ENCODE results near the gene LRRC63. TPM values are rescaled to one million over a fixed set of nuclear protein-coding genes. Genes with fewer than 3 reads are reported as not detected.

LRRC63 gene
- total and polyA plus RNA-seq, 2 of the 4 experiments (the other 2 are of a cell fraction), result not detected

DNA sequence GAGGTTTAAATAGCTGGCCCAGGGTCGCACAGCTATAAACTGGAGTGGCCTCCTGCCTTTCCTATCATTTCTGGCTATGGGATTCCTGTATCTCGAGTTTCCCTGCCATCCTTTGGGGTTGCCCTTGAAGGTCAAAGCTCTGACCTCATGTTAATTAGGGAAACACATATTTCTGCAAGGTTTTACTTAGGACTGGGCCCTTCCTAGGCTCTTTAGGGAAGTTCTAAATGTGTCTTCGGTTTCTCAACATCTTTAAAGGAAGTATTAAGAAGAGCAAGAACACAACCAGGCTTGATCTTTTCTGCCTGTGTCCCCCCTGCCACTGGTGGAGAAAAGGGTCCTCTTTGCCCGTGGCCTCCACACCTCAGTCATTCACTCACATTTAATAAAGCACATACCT, 40.5 kb upstream of the LRRC63 start:
- H2BK15ac ChIP-seq (ENCODE audit: low read depth, low read length), result no peak overlapping the region
- intact Hi-C loops (cut with micrococcal nuclease) (no loop called here), in situ Hi-C loops (cut with MboI; ENCODE audit: low sequenced_read_pairs) (no loop called here), dilution Hi-C loops (cut with HindIII; ENCODE audit: low sequenced_read_pairs, unreplicated experiment) (no loop called here)
- no peak overlapping the region for H2AK9ac ChIP-seq (replicated peaks; ENCODE audit: low read depth, low read length, poor library complexity)
- no peak overlapping the region for H2AFZ ChIP-seq (replicated peaks; ENCODE audit: low read length, poor library complexity)
- no peak overlapping the region for H3K4me3 ChIP-seq (ENCODE audit: insufficient read depth, low read depth, low read length)
- H3K36me3 ChIP-seq (ENCODE audit: control insufficient read depth, insufficient read depth, low read length), result no peaks in the 10 kb centered on the region
- no peak overlapping the region for H3K4ac ChIP-seq (ENCODE audit: low read depth, low read length)
- H3K9me3 ChIP-seq (ENCODE audit: control insufficient read depth, insufficient read depth, low read length), result no peaks in the 10 kb centered on the region
- POLR2A ChIA-PET (ENCODE audit: unreplicated experiment), result no interaction called here
- no peaks in the 10 kb centered on the region for H3K4me1 ChIP-seq (ENCODE audit: control insufficient read depth, insufficient read depth, low read length)
- H3K27me3 ChIP-seq (ENCODE audit: control insufficient read depth, insufficient read depth, low read length), result peaks cover 2% of the 10 kb centered on the region
- H3K14ac ChIP-seq (replicated peaks; ENCODE audit: low read depth, low read length), result no peak overlapping the region
- H3K9me1 ChIP-seq (ENCODE audit: insufficient read depth, low read length), result no peaks in the 10 kb centered on the region
- H2BK5ac ChIP-seq (ENCODE audit: low read depth, low read length, poor library complexity, severe bottlenecking), result no peak overlapping the region
- CTCF ChIA-PET, result interaction anchor here (0.9 kb wide), 1 partner anchor 11 kb away, joined by 3 read pairs; no protein-coding TSS in a partner anchor
- no peak overlapping the region for H2BK20ac ChIP-seq (ENCODE audit: low read depth, low read length)
- no peaks in the 10 kb centered on the region for H4K20me1 ChIP-seq (ENCODE audit: insufficient read depth, low read length)
- H3K79me1 ChIP-seq (ENCODE audit: low read depth in 1 of 2, low read length in 2 of 2), result no peaks in the 10 kb centered on the region
- WGBS, 2 experiments (ENCODE audit: extremely low coverage in 2 of 2, insufficient read length in 1 of 2), result no CpG with 5 or more reads among the region's 4 CpGs
- H3K56ac ChIP-seq (ENCODE audit: extremely low read depth, insufficient read depth, low read length), result no peak overlapping the region
- H4K91ac ChIP-seq (ENCODE audit: insufficient read depth, low read depth, low read length), result no peak overlapping the region
- no peak overlapping the region for H3K9ac ChIP-seq (ENCODE audit: low read depth, low read length)
- no peak overlapping the region for H4K5ac ChIP-seq (ENCODE audit: low read depth, low read length)
- no peak overlapping the region for H4K8ac ChIP-seq (ENCODE audit: low read depth in 2 of 2, low read length in 2 of 2)
- H2AK5ac ChIP-seq (ENCODE audit: low read depth, low read length), result no peak overlapping the region
- no peak overlapping the region for H3K4me2 ChIP-seq (ENCODE audit: low read depth, low read length)
- H2BK120ac ChIP-seq (ENCODE audit: low read depth, low read length), result no peak overlapping the region
- ATAC-seq (ENCODE audit: low read depth) (no peak), DNase-seq (no peak)
- no peak overlapping the region for H3K23ac ChIP-seq (ENCODE audit: low read depth, low read length)
- TF ChIP-seq MAZ (IDR thresholded peaks at IDR 0.05; ENCODE audit: borderline replicate concordance, low read depth, low read length), result no peak
- no peak for TF ChIP-seq BHLHE40 (IDR thresholded peaks at IDR 0.05; ENCODE audit: low read depth, low read length)
- TF ChIP-seq, protein P1, sequence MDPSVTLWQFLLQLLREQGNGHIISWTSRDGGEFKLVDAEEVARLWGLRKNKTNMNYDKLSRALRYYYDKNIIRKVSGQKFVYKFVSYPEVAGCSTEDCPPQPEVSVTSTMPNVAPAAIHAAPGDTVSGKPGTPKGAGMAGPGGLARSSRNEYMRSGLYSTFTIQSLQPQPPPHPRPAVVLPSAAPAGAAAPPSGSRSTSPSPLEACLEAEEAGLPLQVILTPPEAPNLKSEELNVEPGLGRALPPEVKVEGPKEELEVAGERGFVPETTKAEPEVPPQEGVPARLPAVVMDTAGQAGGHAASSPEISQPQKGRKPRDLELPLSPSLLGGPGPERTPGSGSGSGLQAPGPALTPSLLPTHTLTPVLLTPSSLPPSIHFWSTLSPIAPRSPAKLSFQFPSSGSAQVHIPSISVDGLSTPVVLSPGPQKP (IDR thresholded peaks at IDR 0.05; ENCODE audit: borderline replicate concordance, low read depth, low read length), result no peak
- TF ChIP-seq SMC3 (IDR thresholded peaks at IDR 0.05; ENCODE audit: low read depth, low read length), result no peak
- H3K18ac ChIP-seq (ENCODE audit: low read depth, low read length), result no peak overlapping the region
- BruUV-seq (replicated peaks), result no TSS peak
- no peak overlapping the region for H3K27ac ChIP-seq (ENCODE audit: insufficient read depth, low read length)
